Measurements from ENCODE around the gene RPH3AL. TPM values are rescaled to one million over a fixed set of nuclear protein-coding genes. Genes with fewer than 3 reads are reported as not detected.

The RPH3AL gene
- polyA plus RNA-seq, 3 donors, result 0.71 to 1.9 (median 1.5) TPM

DNA sequence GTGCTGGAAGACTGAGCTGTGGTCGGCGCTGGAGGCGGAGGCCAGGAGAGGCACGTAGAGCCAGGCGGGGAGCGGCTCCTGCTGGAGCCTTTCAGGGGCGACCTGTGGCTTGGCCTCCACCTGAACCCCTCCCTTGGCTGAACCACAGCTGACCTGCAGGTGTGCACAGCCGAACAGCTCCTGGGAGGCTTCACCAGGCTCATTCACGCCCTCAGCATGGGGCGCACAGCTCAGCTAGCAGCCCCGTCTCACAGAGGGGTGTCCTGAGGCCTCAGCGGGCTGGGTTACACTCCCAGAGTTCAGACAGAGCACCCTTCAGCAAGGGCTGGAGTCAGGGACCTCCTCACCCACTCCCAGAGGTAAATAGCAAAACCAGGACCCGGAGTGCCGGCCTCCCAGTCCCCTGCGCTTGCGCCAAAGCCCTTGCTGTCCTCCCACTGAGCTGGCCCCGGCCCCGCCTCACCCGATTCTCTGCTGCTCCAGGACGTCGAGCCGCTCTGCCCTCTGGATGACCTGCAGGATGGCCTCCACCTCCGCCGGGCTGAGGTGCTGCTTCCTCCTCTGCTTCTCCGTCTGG, 31.7 kb downstream of the RPH3AL start:
- intact Hi-C loops (cut with micrococcal nuclease), result no loop called here

DNA sequence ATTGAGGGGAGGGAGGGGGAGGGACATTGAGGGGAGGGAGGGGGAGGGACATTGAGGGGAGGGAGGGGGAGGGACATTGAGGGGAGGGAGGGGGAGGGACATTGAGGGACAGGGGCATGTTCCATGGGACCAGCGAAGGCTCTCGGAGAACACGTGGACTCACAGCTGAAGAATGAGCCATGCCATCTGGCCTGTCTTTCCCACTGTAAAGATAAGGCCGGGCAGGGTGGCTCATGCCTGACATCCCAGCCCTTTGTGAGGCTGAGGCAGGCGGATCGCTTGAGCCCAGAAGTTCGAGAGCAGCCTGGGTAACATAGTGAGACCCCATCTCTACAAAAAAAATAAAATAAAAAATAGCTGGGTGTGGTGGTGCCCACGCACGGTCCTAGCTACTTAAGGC, 32.5 kb downstream of the RPH3AL start:
- peaks cover 14 to 37% (median 26%) of the 10 kb centered on the region in 7 donors for H3K9me3 Mint-ChIP-seq
- Histone ChIP-seq H3K27me3 (ENCODE audit: control insufficient read depth in 2 of 2, insufficient read depth in 2 of 2, low read length in 2 of 2) (no peaks in the 10 kb centered on the region), H3K9ac (ENCODE audit: insufficient read depth, low read length, poor library complexity, severe bottlenecking) (no peak overlapping the region), H3K4me3 (replicated peaks in 1 of 3; ENCODE audit: low read depth in 2 of 3, low read length in 3 of 3) (no peak overlapping the region), H3K27ac (ENCODE audit: low read depth in 1 of 2, low read length in 2 of 2) (no peak overlapping the region), H2AFZ (ENCODE audit: insufficient read depth, low read depth, low read length, poor library complexity, severe bottlenecking) (no peak overlapping the region), H3K79me2 (ENCODE audit: insufficient read depth, low read length) (no peaks in the 10 kb centered on the region), H3K4me1 (ENCODE audit: control insufficient read depth in 1 of 2, insufficient read depth in 2 of 2, low read length in 2 of 2) (no peaks in the 10 kb centered on the region), H3K4me2 (replicated peaks; ENCODE audit: extremely low read depth, low read length, poor library complexity, severe bottlenecking) (no peak overlapping the region), H3K9me3 (replicated peaks in 1 of 2; ENCODE audit: control insufficient read depth in 1 of 2, insufficient read depth in 1 of 2, low read length in 2 of 2) (peaks cover 5 to 17% of the 10 kb centered on the region in 2 donors), H4K20me1 (ENCODE audit: insufficient read depth, low read length) (no peaks in the 10 kb centered on the region), H3K36me3 (replicated peaks in 1 of 2; ENCODE audit: control insufficient read depth in 1 of 2, insufficient read depth in 2 of 2, low read length in 2 of 2) (no peaks in the 10 kb centered on the region)
- no peak overlapping the region for H3K4me3 Mint-ChIP-seq
- intact Hi-C loops (cut with micrococcal nuclease), result no loop called here
- TF ChIP-seq, protein P1, sequence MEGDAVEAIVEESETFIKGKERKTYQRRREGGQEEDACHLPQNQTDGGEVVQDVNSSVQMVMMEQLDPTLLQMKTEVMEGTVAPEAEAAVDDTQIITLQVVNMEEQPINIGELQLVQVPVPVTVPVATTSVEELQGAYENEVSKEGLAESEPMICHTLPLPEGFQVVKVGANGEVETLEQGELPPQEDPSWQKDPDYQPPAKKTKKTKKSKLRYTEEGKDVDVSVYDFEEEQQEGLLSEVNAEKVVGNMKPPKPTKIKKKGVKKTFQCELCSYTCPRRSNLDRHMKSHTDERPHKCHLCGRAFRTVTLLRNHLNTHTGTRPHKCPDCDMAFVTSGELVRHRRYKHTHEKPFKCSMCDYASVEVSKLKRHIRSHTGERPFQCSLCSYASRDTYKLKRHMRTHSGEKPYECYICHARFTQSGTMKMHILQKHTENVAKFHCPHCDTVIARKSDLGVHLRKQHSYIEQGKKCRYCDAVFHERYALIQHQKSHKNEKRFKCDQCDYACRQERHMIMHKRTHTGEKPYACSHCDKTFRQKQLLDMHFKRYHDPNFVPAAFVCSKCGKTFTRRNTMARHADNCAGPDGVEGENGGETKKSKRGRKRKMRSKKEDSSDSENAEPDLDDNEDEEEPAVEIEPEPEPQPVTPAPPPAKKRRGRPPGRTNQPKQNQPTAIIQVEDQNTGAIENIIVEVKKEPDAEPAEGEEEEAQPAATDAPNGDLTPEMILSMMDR (IDR thresholded peaks at IDR 0.05), result no peak
- no peaks in the 10 kb centered on the region for H3K4me1 Mint-ChIP-seq
- no peaks in the 10 kb centered on the region for H3K36me3 Mint-ChIP-seq
- no peak for DNase-seq
- WGBS (ENCODE audit: insufficient coverage), result 77% methylated on average over 4 of the region's 9 CpGs
- H3K27ac Mint-ChIP-seq, result no peak overlapping the region
- peaks cover 0 to 8% (median 3%) of the 10 kb centered on the region in 3 donors for H3K27me3 Mint-ChIP-seq (ENCODE audit: low read depth in 3 of 3)

More for the DNA sequence above, 31.7 kb downstream of the RPH3AL start:
- Histone ChIP-seq H3K9ac (ENCODE audit: insufficient read depth, low read length, poor library complexity, severe bottlenecking) (no peak overlapping the region), H3K4me2 (replicated peaks; ENCODE audit: extremely low read depth, low read length, poor library complexity, severe bottlenecking) (no peak overlapping the region), H2AFZ (ENCODE audit: insufficient read depth, low read depth, low read length, poor library complexity, severe bottlenecking) (no peak overlapping the region), H3K36me3 (replicated peaks in 1 of 2; ENCODE audit: control insufficient read depth in 1 of 2, insufficient read depth in 2 of 2, low read length in 2 of 2) (no peaks in the 10 kb centered on the region), H3K79me2 (ENCODE audit: insufficient read depth, low read length) (no peaks in the 10 kb centered on the region), H3K9me3 (replicated peaks in 1 of 2; ENCODE audit: control insufficient read depth in 1 of 2, insufficient read depth in 1 of 2, low read length in 2 of 2) (peaks cover 0 to 9% of the 10 kb centered on the region in 2 donors), H3K27me3 (ENCODE audit: control insufficient read depth in 2 of 2, insufficient read depth in 2 of 2, low read length in 2 of 2) (no peaks in the 10 kb centered on the region), H3K4me1 (ENCODE audit: control insufficient read depth in 1 of 2, insufficient read depth in 2 of 2, low read length in 2 of 2) (no peaks in the 10 kb centered on the region), H3K27ac (ENCODE audit: low read depth in 1 of 2, low read length in 2 of 2) (no peak overlapping the region), H3K4me3 (replicated peaks in 1 of 3; ENCODE audit: low read depth in 2 of 3, low read length in 3 of 3) (no peak overlapping the region), H4K20me1 (ENCODE audit: insufficient read depth, low read length) (no peaks in the 10 kb centered on the region)
- no peaks in the 10 kb centered on the region for H3K4me1 Mint-ChIP-seq
- 60% methylated on average over 25 of the region's 25 CpGs for WGBS (ENCODE audit: insufficient coverage)
- H3K27ac Mint-ChIP-seq, result no peak overlapping the region
- H3K9me3 Mint-ChIP-seq, result peaks cover 6 to 30% (median 18%) of the 10 kb centered on the region in 7 donors
- H3K27me3 Mint-ChIP-seq (ENCODE audit: low read depth in 3 of 3), result peaks cover 1 to 9% (median 3%) of the 10 kb centered on the region in 3 donors
- no peak for DNase-seq
- TF ChIP-seq, protein P1 (IDR thresholded peaks at IDR 0.05), result no peak
- no peaks in the 10 kb centered on the region for H3K36me3 Mint-ChIP-seq
- H3K4me3 Mint-ChIP-seq, result no peak overlapping the region
